GM19025 (cell line): ENCODE results near the gene GNAS.

ENCODE experiments used
- ATAC-seq: cut with Tn5 transposase; IDR thresholded peaks from one replicate; pipeline ENCODE4 v1.9.1; 2021; ENCODE audit warnings: mild to moderate bottlenecking, low read depth, moderate library complexity; ENCODE audit not compliant: unreplicated experiment

GNAS gene

DNA sequence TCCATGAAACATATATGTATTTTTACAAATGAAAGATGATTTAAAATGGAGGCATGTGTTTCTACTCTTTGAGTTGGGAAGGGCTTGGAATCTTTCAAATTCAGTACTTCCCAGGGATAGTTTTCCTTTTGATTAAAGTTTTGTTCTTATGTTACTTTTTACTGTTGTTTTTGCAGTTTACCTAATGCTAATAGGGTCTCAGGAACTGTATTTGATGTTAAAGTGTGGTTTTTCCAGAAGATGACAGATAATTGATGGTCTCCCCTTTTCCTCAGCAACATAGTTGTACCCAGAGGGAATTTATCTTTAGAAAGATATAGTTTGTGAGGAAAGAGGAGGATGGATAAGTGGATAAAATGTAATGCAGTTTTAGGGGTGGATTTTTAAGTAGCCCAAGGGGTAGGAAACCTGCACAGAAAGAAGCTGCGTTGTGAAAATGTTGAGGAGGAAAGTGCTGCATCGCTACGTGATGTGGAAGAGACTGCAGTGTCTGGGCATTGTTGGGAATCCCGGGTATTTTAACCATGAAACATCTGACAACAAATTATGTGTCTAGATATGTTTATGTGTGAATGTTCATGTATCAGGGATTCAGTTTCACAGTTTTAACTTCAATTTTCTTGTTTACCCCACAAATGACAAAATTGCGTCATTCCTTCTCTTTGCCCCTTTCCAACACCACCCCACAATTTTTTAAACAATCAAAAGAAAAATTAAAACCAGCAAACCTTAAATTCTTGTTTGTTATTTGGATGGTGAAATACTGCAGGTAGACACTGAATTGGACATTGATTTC lies 42.3 kb downstream of the GNAS start:
- ATAC-seq, result no peak

- no peak for ATAC-seq
Measured at GRCh38 chr20:58895448-58896180, 43.1 kb downstream of the GNAS start.

DNA sequence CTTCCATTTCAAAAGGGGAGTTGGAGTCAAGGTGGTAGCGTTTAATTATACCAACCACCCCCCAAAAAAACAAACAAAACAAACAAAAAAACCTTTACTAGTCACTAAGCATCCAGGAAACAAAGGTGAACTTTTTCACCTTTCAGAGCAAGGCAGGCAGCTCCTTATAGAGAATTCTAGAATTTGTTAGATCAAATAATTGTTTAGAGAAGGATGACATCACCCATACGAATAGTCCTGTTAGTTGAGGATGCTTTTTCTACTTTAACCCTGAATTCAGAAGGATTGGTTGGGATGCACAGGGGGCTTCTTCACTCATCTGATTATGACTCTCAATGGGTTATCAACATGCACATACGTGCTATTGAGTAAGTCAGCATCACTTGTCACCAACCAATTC lies 44.3 kb downstream of the GNAS start:
- no peak for ATAC-seq

- ATAC-seq, result no peak
Measured at GRCh38 chr20:58897488-58897887, 45.0 kb downstream of the GNAS start.

GRCh38 chr20:58898629-58899408 lies 46.3 kb downstream of the GNAS start:
- no peak for ATAC-seq

- ATAC-seq, result no peak
Measured at GRCh38 chr20:58899512-58899911, 47.0 kb downstream of the GNAS start.

DNA sequence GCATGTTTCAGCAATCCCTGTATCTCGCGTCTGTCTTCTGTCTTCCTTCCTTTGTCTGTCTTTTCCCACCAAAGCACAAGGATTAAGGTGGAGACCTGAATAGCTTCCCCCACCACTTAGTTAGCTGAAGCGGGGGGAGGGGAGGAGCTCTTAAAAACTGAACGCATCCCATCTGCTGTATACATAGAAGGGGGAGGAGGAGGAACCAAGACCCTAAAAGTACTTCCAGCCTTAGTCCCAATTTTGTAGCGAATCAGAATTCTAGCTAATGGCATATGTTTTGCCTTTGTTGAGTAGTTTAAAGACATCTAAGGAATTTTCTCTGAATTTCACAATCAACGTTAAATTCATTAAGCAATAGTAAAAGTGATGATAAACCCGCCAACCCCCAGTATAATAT lies 47.9 kb downstream of the GNAS start:
- no peak for ATAC-seq

- ATAC-seq, result no peak
Measured at GRCh38 chr20:58901488-58902402, 49.2 kb downstream of the GNAS start.

- no peak for ATAC-seq
Measured at GRCh38 chr20:58903614-58904013, 51.1 kb downstream of the GNAS start.

GRCh38 chr20:58905236-58905635 lies 52.7 kb downstream of the GNAS start:
- no peak for ATAC-seq

DNA sequence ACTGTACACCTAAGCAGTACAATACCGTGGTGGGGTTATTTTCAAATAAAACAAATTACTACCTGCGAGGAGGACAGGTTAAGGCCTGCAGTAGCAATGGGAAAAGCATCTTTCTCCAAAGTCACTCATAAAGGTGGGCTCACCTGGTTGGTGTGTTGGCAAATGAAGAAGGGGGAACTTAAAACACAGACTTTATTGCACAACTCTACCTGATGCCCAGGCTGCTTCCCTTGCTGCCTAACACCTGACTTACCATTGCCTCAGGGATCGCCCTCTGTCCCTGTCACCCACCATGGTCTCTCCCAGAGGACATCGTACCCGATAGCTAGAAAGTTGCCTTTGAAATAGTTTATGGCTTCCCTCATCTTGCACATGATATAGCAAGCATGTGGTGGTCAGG lies 53.6 kb downstream of the GNAS start:
- ATAC-seq, result no peak

DNA sequence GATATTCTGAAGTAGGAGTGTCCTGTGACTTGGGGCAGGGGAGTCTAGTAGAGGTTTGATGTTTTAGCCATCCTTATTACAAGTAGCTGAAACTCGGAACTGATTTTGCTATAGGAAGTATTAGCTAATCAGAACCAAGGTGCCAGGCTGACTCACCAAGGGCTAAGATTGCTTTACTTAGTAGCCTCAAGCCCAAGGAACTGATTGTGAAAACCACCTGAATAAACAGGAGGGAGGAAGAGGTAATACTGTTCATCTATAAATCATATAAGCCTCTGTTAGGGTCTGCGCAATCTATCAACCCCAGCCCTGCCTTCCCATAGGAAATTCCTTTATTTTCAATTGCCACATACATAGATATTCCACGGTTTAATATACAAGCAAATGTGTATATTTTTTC lies 54.4 kb downstream of the GNAS start:
- ATAC-seq, result no peak

GRCh38 chr20:58907320-58908137 lies 55.0 kb downstream of the GNAS start:
- peak; percentile 77 for ATAC-seq

- no peak for ATAC-seq
Measured at GRCh38 chr20:58908221-58908620, 55.7 kb downstream of the GNAS start.

GRCh38 chr20:58908941-58909340 lies 56.4 kb downstream of the GNAS start:
- ATAC-seq, result no peak

- ATAC-seq, result no peak
Measured at GRCh38 chr20:58909585-58909984, 57.1 kb downstream of the GNAS start.

DNA sequence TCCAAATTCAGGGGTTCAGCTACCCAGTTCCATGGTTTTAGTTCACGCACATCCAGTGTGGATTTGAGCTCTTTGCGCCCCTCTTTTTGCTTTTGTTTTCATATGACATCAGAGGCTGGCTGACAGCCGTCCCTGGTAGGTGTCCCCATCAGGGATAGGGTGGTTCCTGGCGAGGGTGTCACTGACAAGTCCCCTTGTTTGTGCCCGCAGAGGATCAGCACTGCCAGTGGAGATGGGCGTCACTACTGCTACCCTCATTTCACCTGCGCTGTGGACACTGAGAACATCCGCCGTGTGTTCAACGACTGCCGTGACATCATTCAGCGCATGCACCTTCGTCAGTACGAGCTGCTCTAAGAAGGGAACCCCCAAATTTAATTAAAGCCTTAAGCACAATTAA lies 58.0 kb downstream of the GNAS start:
- no peak for ATAC-seq

- ATAC-seq, result no peak
Measured at GRCh38 chr20:58911309-58911708, 58.8 kb downstream of the GNAS start.

GRCh38 chr20:58911970-58912369 lies 59.5 kb downstream of the GNAS start:
- no peak for ATAC-seq
